Kidney glomerular epithelial cell (primary cell): ENCODE results near the gene EMILIN1.
"Not testable (repeated sequence)": the region's sequence is repeated elsewhere in the genome, so short reads cannot be mapped to it uniquely, and the experiment has no call there.

Experiments used
- DNase-seq: peaks from one replicate; lab custom pipeline; 2025; lab: John Stamatoyannopoulos, UW

EMILIN1 gene

DNA sequence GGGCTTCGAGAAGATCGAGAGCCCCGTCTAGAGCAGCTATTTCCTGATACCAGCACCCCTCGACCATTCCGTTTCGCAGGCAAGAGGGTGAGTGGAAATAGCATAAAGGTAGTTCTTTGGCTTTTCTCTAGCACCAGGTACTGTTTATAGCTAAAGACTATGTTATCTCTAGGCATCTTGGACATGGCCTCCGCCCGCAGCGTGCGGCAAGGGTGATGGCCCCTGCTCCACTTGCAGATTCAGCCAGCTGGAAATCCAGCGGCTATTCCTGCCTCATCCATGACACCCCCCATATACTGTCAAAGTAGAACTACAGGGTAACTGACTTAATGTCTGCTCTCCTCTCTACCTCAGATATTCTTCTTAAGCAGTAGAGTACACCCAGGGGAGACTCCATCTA is 23.7 kb upstream of the EMILIN1 start:
- no peak for DNase-seq

DNA sequence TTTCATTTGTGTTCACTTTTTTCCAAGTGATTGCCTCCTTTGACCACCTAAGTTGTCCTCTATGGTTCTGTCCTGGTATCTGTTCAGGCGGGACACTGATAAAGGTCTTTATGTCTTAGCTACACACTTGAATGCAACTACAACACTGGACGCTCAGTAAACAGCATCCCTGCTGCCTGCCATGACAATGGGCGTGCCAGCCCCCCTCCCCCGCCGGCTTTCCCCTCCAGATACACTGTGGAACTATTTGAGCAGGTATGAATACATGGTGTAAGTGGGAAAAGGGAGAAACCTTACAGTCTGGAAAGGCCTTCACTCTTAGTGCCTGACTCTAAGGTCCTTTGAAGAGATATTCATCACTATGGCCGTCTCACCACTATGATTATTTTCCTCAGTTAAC is 21.2 kb upstream of the EMILIN1 start:
- DNase-seq, result no peak

DNA sequence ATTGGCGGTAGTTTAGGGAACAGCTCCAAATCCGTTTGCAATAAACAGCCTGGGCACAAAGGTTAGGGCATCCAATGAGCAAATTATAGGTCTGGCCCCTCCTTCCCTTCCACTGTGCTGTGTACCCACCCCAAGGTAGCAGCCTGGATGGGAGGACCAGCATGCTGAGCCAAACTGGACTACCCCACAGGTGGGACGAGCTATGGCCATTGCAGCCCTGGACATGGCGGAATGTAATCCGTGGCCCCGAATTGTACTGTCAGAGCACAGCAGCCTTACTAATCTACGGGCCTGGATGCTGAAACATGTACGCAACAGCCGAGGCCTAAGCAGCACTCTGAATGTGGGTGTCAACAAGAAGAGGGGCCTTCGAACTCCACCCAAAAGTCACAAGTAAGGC is 20.2 kb upstream of the EMILIN1 start:
- no peak for DNase-seq

DNA sequence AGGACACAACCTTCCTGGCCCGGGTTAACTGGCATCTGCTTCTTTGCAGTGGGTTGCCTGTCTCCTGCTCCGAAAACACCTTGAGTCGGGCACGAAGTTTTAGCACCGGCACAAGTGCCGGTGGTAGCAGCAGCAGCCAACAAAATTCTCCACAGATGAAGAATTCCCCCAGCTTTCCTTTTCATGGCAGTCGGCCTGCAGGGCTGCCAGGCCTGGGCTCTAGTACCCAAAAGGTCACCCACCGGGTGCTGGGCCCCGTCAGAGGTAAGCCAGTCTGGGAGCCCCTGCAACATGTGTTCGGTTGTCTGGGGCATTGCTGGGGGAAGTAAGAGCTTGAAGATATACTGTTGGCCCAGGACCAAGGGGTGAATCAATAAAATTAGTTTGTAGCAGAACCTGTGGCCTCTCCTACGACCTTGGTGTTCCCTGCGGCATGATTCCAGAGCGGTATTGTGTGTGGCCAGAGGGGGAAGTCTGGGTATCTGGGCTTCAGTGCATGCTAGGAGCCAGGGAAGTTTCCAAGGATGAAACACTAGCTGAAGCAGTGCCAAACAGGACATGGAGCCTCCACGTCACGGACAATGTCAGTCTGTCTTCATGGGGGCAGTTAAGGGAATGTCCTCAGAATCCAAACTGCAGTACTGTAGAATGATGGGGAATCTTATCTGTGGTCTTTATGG is 19.1 kb upstream of the EMILIN1 start:
- no peak for DNase-seq

DNA sequence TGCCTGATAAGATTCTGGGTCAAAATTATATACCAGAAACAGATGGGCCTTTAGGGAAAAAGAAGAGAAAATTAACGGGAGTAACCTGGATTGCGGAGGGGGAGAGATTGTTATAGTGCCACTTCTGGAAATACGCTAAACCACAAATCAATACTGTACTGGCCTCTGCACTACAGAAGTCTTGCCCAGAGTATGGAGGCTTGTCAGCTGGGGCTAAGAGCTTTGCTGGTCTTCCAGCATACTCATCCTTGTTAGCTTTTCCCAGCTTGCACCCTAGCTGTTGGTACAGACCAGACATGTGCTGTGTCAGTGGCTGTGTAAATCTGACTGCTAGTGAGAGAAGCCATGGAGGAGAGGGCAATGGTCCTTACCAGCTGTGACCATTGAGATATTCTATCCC is 18.1 kb upstream of the EMILIN1 start:
- no peak for DNase-seq

DNA sequence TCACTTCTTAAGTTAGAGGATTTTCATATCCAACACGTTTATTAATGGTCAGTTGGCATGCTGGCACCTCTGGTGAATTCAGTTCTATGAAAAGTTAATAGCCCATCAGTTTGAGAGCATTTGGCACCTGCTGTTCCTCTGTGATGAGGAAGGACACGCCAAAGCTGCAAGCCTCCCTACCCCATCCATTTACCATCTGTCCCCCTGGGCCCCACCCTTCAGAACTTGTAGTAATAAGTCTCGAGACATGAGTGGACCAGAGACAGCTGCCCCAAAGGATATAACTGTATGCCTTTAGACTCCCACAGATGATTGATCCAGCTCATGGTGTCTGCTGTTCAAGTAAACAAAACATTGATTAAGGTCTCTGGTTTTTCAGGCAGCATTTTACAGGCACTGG is 13.3 kb upstream of the EMILIN1 start:
- DNase-seq, result no peak

DNA sequence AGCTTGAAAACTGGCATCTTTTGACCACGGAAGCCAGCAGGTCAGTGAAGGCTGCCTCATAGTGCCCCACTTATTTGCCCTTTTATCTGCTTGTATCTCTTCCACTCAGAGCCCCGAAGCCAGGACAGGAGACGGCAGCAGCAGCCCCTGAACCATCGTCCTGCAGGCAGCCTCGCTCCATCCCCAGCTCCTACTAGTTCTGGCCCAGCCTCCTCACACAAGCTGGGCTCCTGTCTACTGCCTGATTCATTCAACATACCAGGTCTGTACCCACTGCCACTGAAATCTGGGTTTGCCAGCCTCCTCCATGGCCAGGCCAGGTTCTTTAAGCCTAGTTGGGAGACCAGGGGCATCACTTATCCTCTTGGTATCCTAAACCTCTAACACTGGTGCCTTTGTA is 11.0 kb upstream of the EMILIN1 start:
- no peak for DNase-seq

DNA sequence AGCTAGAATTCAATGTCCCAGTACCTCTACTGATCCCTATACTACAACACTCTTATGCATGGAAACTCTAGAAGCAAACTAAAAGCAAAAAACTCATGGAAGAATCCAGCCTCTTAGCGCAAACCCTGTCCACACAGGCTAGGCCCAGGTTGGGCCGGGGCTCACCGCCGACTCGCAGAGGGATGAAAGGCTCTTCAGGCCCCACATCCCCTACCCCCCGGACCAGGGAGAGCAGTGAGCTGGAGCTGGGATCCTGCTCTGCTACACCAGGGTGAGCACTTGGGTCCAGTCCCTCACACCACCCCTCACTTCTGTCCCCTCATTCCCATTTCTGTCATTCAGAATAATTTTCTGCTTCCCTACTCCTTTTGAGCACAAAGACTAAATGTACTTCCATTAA is 9.0 kb upstream of the EMILIN1 start:
- no peak for DNase-seq

DNA sequence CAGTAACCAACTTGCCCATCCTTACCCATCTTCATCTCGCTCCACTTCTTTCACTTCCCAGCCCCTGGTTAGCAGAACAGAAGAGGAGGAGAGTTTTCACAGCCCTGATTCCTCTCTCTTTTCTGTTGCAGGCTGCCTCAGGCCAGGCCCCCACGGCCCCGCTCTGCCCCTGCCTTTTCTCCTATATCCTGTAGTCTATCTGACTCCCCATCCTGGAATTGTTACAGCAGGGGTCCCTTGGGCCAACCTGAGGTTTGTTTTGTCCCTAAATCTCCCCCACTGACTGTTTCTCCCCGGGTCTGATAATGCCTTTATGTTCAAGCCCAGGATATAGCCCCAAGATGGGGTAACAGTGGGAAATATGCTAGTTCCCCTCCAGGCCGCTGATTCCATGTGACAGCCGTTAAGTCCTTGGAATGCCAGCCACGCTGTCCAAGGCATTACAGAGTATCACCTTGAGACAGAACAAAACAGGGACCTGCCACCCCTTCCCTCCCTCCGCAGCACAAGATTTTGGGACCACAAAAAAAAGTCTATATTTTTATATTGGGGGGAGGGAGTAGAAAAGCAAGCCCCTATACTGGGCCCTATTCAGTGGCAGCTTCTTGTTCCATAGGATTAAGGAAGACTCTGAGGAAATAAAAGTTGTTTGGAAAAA is 8.3 kb upstream of the EMILIN1 start:
- no peak for DNase-seq

DNA sequence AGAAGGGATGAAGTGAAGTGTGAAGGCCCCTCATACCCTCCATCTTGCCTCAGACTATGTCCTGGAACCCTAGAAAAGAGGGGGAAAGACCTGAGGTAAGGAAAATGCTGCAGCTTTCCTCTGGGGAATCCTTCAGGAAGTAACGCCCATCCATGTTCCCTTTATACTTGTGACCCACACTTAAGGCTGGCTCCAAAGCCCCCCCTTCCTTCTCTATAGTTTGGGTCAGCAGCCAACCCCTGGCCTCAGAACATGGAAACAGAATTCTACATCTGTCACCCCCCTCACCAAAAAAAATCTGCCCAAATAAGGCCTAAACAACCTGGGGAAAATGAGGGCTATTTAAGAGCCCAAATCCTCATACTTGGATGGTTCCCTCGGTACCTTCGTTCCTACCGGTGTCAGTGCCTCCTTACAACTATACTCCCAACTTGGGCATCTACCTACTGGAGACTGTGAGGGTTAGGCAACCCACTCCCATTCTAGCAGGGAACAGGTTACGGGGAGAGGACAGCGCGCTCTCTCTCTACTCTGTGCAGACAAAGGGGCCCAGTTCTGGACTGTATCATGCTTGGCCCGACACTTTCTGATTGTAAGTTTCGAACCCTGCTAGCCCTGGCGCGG is 7.7 kb upstream of the EMILIN1 start:
- no peak for DNase-seq

DNA sequence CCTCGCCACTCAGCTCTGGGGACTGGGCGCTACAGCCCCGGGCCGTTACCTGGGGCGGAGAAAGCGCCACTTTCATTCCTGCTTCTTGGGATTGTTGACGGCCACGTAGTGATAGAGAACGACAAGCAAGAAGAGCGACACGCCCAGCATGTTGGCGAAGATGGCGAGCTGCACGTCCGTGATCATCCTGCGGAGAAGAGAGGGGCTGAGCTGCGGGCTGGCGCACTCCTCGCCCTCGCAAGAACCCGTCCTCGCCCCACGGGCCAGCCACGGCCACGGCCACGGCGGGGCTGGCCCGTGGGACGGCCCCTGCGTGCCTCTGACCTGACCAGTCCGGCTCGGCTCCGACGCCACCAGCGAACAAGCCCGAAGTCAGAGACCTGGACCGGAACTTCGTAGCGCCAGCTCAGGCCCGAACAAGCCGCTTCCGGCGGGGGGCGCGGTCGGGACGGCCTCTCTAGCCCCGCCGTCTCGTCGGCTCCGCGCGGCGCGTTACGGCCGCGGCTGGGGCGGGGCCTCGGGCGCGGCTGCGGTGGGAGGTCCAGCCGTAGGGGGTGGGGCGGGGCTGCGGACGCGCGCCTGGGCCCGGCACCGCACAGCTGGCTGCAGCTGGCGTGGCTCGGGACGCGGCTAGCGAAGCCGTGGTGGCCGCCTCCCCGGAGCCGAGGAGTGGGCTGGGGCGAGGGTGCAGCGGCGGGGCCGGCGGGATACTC is 7.0 kb upstream of the EMILIN1 start, which contains the start of gene OST4:
Gene OST4, minus strand, starts transcription at position 378 of the 713 bp plus-strand sequence.
- peak; percentile 79 for DNase-seq

DNA sequence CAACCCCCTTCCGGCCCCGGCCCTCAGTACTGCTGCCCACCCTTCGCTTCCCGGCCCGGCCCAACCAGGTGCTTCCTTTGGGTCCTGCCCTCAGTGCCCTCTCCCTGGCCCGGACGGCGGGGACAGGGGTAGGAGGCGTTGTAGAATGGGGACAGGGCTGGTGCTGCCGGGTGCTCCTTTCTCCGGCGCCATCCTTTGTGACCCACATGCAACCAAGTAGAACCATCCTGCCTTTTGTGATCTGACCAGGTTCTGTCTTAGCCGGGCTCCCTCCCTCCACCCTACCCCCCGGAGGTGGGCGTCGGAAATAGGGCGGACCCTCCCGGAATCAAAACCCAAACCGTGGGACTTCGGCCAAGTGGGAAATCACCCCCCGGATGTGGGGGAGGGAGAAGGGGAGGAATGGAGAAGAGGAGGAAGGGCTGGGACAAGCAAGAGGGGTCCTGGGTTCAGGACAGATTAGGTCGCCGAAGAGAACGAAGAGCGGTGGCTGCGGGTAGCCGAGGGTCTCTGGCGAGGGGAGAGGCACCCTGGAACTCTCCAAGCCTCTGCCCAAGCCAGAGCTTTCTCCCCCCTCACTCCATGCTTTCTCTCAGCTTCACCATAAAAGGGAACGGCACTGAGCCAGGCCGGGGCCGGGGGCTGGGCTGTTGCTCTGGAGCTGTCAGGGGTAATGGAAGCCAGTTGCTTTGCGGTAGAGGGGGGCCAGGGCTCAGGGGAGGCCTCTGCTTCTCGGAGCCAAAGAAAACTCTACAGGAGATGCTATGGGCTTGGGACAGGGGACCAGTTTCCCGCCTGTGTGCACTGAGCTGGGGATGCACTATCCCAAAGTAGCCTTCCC is 6.2 kb upstream of the EMILIN1 start:
- no peak for DNase-seq

DNA sequence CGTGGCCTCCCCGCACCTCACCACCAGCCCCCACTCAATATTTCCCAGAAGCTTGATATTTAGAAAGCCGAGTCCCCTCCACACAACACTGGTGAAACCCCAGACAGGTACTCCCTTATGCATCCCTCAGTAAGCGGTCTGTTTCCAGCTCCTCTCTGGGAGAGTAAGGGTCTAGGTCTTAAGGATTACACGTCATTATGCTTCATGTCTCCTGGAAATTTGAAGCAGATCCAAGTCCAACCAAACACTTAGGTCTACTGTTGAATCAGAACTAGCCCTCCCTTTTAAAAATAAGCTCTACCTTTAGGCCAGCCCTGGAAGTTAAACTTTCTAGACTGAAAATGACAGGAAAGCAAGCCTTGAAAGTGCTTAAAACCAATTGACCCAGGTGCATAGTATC is 5.5 kb upstream of the EMILIN1 start:
- DNase-seq, result no peak

DNA sequence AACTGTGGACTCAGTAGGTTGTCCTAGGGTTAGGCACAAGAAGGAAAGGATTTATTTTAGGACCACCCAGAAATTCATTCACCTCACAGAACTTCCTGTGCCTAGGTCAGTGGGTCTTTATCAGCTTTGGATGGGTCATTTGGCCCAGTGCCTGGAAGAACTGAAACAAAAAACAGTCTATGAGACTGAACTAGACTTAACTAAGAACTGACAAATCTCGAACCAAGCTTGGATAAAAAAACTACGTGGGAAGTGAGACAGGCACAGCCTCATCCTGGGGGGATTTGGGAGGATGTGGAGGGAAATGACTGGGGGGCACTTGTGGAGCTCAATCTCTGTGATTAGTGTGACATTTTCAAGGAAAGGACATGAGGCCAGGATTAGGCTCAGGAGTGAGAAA is 4.6 kb upstream of the EMILIN1 start:
- DNase-seq, result no peak

DNA sequence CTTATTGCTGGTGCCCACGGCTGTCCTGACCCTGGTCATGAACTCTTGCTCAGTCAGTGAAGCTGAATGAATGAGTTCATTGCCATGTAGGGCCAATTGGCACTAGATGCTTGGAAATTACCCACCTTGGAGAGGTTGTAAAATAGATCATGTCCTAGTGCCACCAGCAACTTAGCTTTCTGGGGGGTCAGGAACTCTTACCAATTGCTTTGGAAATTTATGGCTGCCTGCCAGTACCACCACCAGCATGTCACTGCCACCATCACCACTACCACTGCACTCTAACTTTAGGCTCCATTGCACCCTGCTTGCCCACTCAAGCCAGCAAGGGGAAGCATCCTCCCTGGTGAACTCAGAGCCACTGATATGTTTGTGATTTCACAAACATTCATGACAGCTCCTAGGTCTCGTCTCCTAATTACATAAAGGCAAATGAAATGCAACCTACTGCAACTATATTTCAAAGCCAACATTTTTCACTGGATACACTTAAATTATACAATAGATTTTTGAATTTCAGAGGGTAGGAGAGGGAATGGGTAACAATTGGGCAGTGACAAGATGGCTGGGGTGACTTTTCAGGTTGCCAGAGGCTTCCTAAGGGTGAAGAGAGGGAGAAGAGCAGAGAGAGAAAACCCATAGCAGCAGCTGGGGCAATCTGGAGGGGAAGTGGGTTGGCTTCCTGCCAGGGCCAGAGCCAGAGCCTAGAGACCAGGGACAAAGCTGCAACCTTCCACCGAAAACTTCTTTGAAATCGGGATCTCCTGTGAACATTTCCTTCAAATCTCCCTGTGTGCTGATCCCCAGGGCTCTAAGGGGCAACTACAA is 3.5 kb upstream of the EMILIN1 start:
- no peak for DNase-seq

DNA sequence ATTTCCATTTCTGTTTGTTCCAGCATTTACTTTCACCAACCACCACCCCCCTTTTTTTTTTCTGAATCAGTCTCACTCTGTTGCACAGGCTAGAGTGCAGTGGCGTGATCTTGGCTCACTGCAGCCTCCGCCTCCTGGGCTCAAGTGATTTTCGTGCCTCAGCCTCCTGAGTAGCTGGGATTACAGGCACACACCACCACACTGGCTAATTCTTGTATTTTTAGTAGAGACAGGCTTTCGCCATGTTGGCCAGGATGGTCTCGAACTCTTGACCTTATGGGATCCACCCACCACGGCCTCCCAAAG is 2.9 kb upstream of the EMILIN1 start:
- DNase-seq, result not testable (repeated sequence)

DNA sequence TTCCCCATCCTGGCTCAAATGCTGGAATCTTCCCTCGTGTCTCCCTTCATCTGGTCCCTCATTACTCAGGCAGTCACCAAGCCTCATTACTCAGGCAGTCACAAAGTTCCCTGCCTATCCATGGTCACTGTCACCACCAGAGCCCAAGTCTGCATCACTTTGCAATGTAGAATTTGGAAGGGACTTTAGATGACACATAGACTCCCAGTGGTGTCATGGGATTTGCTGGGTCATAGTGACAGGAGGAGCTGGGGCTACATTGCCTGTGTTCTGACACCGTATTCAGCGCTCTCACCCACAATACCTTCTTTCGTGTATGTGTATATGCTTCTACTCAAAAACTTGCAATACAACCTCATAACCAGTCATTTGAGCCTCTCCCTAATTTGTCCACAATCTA is 2.1 kb upstream of the EMILIN1 start:
- DNase-seq, result no peak

DNA sequence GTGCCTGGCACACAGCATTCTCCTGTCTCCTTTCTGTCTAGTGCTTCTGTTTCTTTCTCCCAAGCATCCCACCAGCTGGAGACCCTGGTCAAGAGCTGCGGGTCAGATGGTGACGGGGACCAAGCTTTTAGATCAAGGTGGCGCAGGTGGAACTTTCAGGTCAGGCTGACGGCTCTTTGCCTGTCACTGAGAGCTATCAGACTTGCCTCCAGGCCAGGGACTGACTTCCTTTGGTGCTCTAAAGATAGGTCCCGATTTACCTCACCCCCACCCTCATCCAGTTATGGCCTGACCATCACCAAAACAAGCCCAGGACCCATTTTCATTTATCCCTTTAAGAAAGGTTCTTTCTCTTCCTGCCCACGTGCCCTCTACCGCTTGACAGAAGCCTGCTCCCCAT is 1.2 kb upstream of the EMILIN1 start:
- no peak for DNase-seq

DNA sequence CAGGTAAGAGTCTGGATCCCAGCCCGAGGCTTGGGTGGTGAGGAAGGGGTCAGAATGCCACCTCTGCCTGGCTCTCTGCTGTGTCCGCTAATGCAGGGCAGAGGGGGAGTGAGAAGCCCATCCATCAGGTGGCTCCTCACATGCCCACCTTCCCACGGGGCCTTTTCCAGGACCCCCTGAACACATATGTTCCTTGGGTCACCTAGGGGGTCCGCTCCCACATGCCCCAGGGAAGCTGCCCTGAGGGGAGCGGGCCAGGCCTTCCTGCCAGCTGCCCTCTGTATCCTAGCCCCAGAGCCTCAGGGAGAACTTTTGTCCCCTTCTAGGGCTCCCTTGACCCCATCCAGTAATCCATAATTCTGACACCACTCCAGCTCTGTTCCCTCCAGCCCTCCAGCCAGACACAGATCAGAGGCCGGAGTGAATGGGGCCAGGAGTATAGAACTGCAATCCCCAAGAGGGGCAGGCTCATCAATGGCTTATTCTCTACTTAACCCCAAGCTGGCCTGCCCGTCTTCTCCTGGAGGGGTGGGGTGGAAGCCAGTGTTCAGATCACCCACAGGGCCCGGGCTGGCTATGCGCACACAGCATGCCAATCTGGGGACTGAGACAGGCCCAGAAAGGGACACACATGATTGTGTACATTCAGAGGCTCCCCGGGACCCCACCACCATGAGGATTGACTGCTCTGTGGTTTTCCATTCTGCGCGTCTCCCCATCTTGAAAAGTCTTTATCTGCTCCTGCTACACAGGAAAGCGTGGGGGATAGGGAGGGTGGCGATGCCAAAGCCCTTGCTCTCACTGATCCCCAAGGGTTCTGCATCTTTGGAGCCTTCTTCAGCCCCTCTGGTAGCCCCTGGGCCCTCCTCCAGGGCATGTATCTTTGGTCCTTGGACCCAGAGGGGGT is 1.1 kb downstream of the EMILIN1 start:
- DNase-seq, result no peak

DNA sequence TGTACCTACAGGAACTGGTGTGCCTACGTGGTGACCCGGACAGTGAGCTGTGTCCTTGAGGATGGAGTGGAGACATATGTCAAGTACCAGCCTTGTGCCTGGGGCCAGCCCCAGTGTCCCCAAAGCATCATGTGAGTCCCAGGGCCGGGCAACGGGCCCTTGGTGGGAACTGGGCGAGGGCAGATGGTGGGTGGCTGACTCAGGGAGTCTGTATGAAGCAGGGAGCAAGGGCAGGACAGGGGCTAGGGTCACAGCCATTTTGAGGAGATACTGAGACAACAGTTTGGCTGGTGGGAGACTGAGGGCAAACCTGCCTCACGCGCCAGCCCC is 1.7 kb downstream of the EMILIN1 start:
- no peak for DNase-seq

DNA sequence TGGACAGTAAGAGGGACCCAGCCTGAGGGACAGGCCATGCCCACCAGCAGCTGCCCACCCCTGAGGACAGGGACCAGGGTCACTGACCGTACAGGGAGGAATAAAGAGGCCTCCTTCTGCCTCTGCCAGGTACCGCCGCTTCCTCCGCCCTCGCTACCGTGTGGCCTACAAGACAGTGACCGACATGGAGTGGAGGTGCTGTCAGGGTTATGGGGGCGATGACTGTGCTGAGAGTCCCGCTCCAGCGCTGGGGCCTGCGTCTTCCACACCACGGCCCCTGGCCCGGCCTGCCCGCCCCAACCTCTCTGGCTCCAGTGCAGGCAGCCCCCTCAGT is 2.2 kb downstream of the EMILIN1 start:
- DNase-seq, result no peak
